Smooth muscle cell (in vitro differentiated cells): ENCODE measurements around the gene DUS2. TPM values are rescaled to one million over a fixed set of nuclear protein-coding genes. Genes with fewer than 3 reads are reported as not detected.
"Not testable (repeated sequence)": the region's sequence is repeated elsewhere in the genome, so short reads cannot be mapped to it uniquely, and the experiment has no call there.

Source experiments
- DNase-seq: peaks from one replicate; lab custom pipeline; 2025; ENCODE audit not compliant: unreplicated experiment; lab: John Stamatoyannopoulos, UW
- H2AFZ ChIP-seq: fragments of 200-600 bp; sonication (generic); 2 replicates; pipeline ENCODE4 v1.6.0; 2016; ENCODE audit warnings: antibody characterized with exemption, low read depth, mild to moderate bottlenecking
- H3F3A ChIP-seq: fragments of 200-600 bp; sonication (generic); 2 replicates; pipeline ENCODE4 v1.6.0; 2017; ENCODE audit warnings: antibody characterized with exemption, low read depth
- H3K27ac ChIP-seq: fragments of 200-600 bp; sonication (generic); 2 replicates; pipeline ENCODE4 v1.5.1; 2016; ENCODE audit warnings: low read depth, mild to moderate bottlenecking
- H3K27me3 ChIP-seq: fragments of 200-600 bp; sonication (generic); 2 replicates; pipeline ENCODE4 v1.6.1; 2016; ENCODE audit warnings: low read depth, mild to moderate bottlenecking
- H3K36me3 ChIP-seq: fragments of 200-600 bp; sonication (generic); 2 replicates; pipeline ENCODE4 v1.5.1; 2016; ENCODE audit warnings: low read depth
- H3K4me1 ChIP-seq: fragments of 200-600 bp; sonication (generic); 2 replicates; pipeline ENCODE4 v1.5.1; 2016; ENCODE audit warnings: low read depth
- H3K4me2 ChIP-seq: fragments of 200-600 bp; sonication (generic); 2 replicates; pipeline ENCODE4 v1.6.0; 2016; ENCODE audit warnings: mild to moderate bottlenecking
- H3K4me3 ChIP-seq: fragments of 200-600 bp; sonication (generic); 2 replicates; pipeline ENCODE4 v1.5.1; 2016; ENCODE audit warnings: mild to moderate bottlenecking
- H3K79me2 ChIP-seq: fragments of 200-600 bp; sonication (generic); 2 replicates; pipeline ENCODE4 v1.6.0; 2016; ENCODE audit warnings: low read depth, mild to moderate bottlenecking
- H3K9ac ChIP-seq: fragments of 200-600 bp; sonication (generic); 2 replicates; pipeline ENCODE4 v1.6.0; 2016; ENCODE audit warnings: low read depth
- H3K9me3 ChIP-seq: fragments of 200-600 bp; sonication (generic); replicated peaks from 2 replicates; pipeline ENCODE4 v1.5.1; 2016; ENCODE audit warnings: low read depth
- H4K20me1 ChIP-seq: fragments of 200-600 bp; sonication (generic); 2 replicates; pipeline ENCODE4 v1.6.0; 2016; ENCODE audit warnings: low read depth
- CTCF ChIP-seq: fragments of 200-600 bp; sonication (generic); IDR thresholded peaks from 2 replicates; pipeline ENCODE4 v1.5.1; 2017; ENCODE audit warnings: borderline replicate concordance, mild to moderate bottlenecking, antibody characterized with exemption; ENCODE audit not compliant: insufficient read depth, poor library complexity, severe bottlenecking
- WGBS: methylation state at CpG from one replicate; pipeline ENCODE4 v1.1.7; 2016; ENCODE audit warnings: low lambda C conversion rate; 5-methylcytosine and 5-hydroxymethylcytosine counted together
- polyA plus RNA-seq: library from polyadenylated mRNA; unstranded; fragments of >200 nt; fragmentation: Nextera tagmentation; extraction: Ambion mirVana; gene quantifications from 2 replicates; pipeline ENCODE4 v1.2.1, GENCODE V29; 2016
- total RNA-seq: library from RNA; depleted of rRNA; stranded (reverse); fragments of >200 nt; gene quantifications from 2 replicates; pipeline ENCODE4 v1.2.3, GENCODE V29; 2014

Gene DUS2
- total and polyA plus RNA-seq, 2 experiments from 2014 or later: 12.1 to 23.5 TPM

GRCh38 chr16:68022278-68022727, 781 bp upstream of the DUS2 start:
- Histone ChIP-seq H3K9ac (peak overlapping the region; percentile 97), H3K4me2 (peak overlapping the region; percentile 94), H3K27ac (peak overlapping the region; percentile 84), H3K4me3 (peak overlapping the region; percentile 72), H2AFZ (peak overlapping the region; percentile 92), H3K36me3 (no peaks in the 10 kb centered on the region), H3F3A (no peaks in the 10 kb centered on the region), H3K9me3 (no peaks in the 10 kb centered on the region), H3K4me1 (peaks cover 4% of the 10 kb centered on the region), H3K27me3 (no peaks in the 10 kb centered on the region), H4K20me1 (no peaks in the 10 kb centered on the region), H3K79me2 (peaks cover 11% of the 10 kb centered on the region)
- no peak for DNase-seq
- no peak for TF ChIP-seq CTCF
- WGBS: 20% methylated on average over 19 of the region's 19 CpGs

- DNase-seq: no peak
- 96% methylated on average over 3 of the region's 3 CpGs for WGBS
- no peaks in the 10 kb centered on the region for H3K4me1 ChIP-seq
- peaks cover 9% of the 10 kb centered on the region for H4K20me1 ChIP-seq
- H3K9me3 ChIP-seq: no peaks in the 10 kb centered on the region
- H3K27ac ChIP-seq: no peak overlapping the region
- no peak overlapping the region for H3K4me2 ChIP-seq
- H3K4me3 ChIP-seq: no peak overlapping the region
- H3F3A ChIP-seq: no peaks in the 10 kb centered on the region
- H3K36me3 ChIP-seq: no peaks in the 10 kb centered on the region
- H3K9ac ChIP-seq: no peak overlapping the region
- peaks cover 4% of the 10 kb centered on the region for H3K79me2 ChIP-seq
- H3K27me3 ChIP-seq: no peaks in the 10 kb centered on the region
- no peak for TF ChIP-seq CTCF
- no peak overlapping the region for H2AFZ ChIP-seq
Measured at GRCh38 chr16:68028996-68029395, 5.9 kb downstream of the DUS2 start.

GRCh38 chr16:68030108-68030507, 7.0 kb downstream of the DUS2 start:
- H3K9me3 ChIP-seq, DNase-seq, H3K4me3 ChIP-seq, H3K36me3 ChIP-seq, H2AFZ ChIP-seq, H3K4me1 ChIP-seq, H3K4me2 ChIP-seq, H3K27me3 ChIP-seq, H3K9ac ChIP-seq, H3K27ac ChIP-seq, H4K20me1 ChIP-seq, H3K79me2 ChIP-seq, H3F3A ChIP-seq: not testable (repeated sequence)
- 53% methylated on average over 6 of the region's 6 CpGs for WGBS

GRCh38 chr16:68031951-68032350, 8.9 kb downstream of the DUS2 start:
- no peak overlapping the region for H2AFZ ChIP-seq
- H3K4me1 ChIP-seq: no peaks in the 10 kb centered on the region
- H3K9ac ChIP-seq: no peak overlapping the region
- no peak for DNase-seq
- no peaks in the 10 kb centered on the region for H3K9me3 ChIP-seq
- H4K20me1 ChIP-seq: peaks cover 9% of the 10 kb centered on the region
- no peaks in the 10 kb centered on the region for H3K27me3 ChIP-seq
- no peak overlapping the region for H3K4me3 ChIP-seq
- WGBS: 94% methylated on average over 2 of the region's 2 CpGs
- no peaks in the 10 kb centered on the region for H3K79me2 ChIP-seq
- TF ChIP-seq CTCF: no peak
- no peak overlapping the region for H3K4me2 ChIP-seq
- H3K36me3 ChIP-seq: no peaks in the 10 kb centered on the region
- H3F3A ChIP-seq: no peaks in the 10 kb centered on the region
- no peak overlapping the region for H3K27ac ChIP-seq
